Heart left ventricle (tissue), 16 donors: ENCODE data around the gene NEK4. TPM values are rescaled to one million over a fixed set of nuclear protein-coding genes. Genes with fewer than 3 reads are reported as not detected.

ENCODE experiments used
- ATAC-seq, 4 donors: fragments of 200-7000 bp; cut with Tn5 transposase; one replicate each; pipeline ENCODE4 v1.9.1; 2020 to 2022; ENCODE audit warnings: moderate library complexity in 4 of 4, mild to moderate bottlenecking in 3 of 4, moderate number of reproducible peaks in 1 of 4
- DNase-seq, 5 donors: peaks; one replicate each; pipeline ENCODE4 v3.0.0-alpha.2; 2020
- H3K27ac ChIP-seq, 12 donors: fragments of 200-600 bp; sonication (generic) in 4 of 12; one replicate each; pipeline versions ENCODE4 v1.5.0 to v1.8.0; 2016 to 2022; ENCODE audit warnings: mild to moderate bottlenecking in 2 of 12
- H3K27me3 ChIP-seq, 9 donors: fragments of 200-600 bp; sonication (generic) in 2 of 9; one replicate each; pipeline versions ENCODE4 v1.5.1 to v1.8.0; 2016 to 2022; ENCODE audit warnings: mild to moderate bottlenecking in 3 of 9
- H3K36me3 ChIP-seq, 9 donors: fragments of 200-600 bp; sonication (generic) in 2 of 9; one replicate each; pipeline versions ENCODE4 v1.5.0 to v1.8.0; 2018 to 2022; ENCODE audit warnings: mild to moderate bottlenecking in 2 of 9
- H3K4me1 ChIP-seq, 12 donors: fragments of 200-600 bp; sonication (generic) in 4 of 12; one replicate each; pipeline versions ENCODE4 v1.5.0 to v1.8.0; 2016 to 2022; ENCODE audit warnings: mild to moderate bottlenecking in 3 of 12
- H3K4me3 ChIP-seq, 12 donors: fragments of 200-600 bp; sonication (generic) in 4 of 12; one replicate each; pipeline versions ENCODE4 v1.5.0 to v1.8.0; 2017 to 2022; ENCODE audit warnings: mild to moderate bottlenecking in 9 of 12, moderate library complexity in 4 of 12
- H3K9me3 ChIP-seq, 12 donors: fragments of 200-600 bp; sonication (generic) in 4 of 12; one replicate each; pipeline versions ENCODE4 v1.5.0 to v1.8.0; 2016 to 2022; ENCODE audit warnings: mild to moderate bottlenecking in 1 of 12
- POLR2A ChIP-seq, 2 donors: fragments of 450-650 bp; IDR thresholded peaks; one replicate each; pipeline ENCODE4 v1.6.1; 2017; ENCODE audit warnings: antibody characterized with exemption in 2 of 2, mild to moderate bottlenecking in 2 of 2, moderate library complexity in 2 of 2
- WGBS, 4 donors: extraction: QIAGEN DNeasy Blood & Tissue Kit in 2 of 4; methylation state at CpG; one replicate each; pipeline versions ENCODE4 v1.1.5 to v1.1.7; 2013 to 2018; 5-methylcytosine and 5-hydroxymethylcytosine counted together
- intact Hi-C, 10 donors: fragments of 100-400 bp; cut with DNase I; formaldehyde crosslinking; loops; one replicate each; pipeline versions ENCODE4 v1.11.1 to v1.14.2; 2022
- polyA plus RNA-seq, 2 donors: library from polyadenylated mRNA; stranded (reverse); fragments of 200-250 nt; gene quantifications; one replicate each; pipeline ENCODE4 v1.2.3, GENCODE V29; 2013
- total RNA-seq, 9 donors: library from RNA; depleted of rRNA in 2 of 9; stranded (reverse); fragments of >200 nt in 2 of 9; fragmentation: NEBNext Ultra II Directional in 3 of 9; extraction: Animal tissue kit (Norgen Biotek cat#: 25700) in 3 of 9; gene quantifications; one replicate each; pipeline versions ENCODE4 v1.1.0 to v1.2.4, GENCODE V29; 2016 to 2023
- TF ChIP-seq, protein P1 (sequence below), 12 donors: fragments of 200-600 bp; sonication (generic) in 4 of 12; IDR thresholded peaks; one replicate each; pipeline versions ENCODE4 v1.5.0 to v1.8.0; 2018 to 2022; ENCODE audit warnings: antibody characterized with exemption in 12 of 12, mild to moderate bottlenecking in 5 of 12
- donor health status: ischemic (EF 13 %, LVEDD 7.1; RV severe dilation, severe dysfunction).
- donor health status: healthy with polysubstance abuse.
- donor health status: DM: no; HTN: yes; CAD: no.
- donor health status: DM: no; HTN: no; CAD: no.
- donor health status: ischemic (EF 25% LVEDD 6.9; RV normal size, moderate dysfunction).
- donor health status: ischemic (EF 25% LVEDD 5.7; RV mildly dilated, moderate dysfunction).
- donor health status: healthy.
- donor health status: DM: yes; HTN: yes; CAD: no.
- donor health status: ischemic (EF 35%, LVEDD 5.7; RV mildly dilated, moderate dysfunction).
- donor health status: nonischemic (EF 11% LVEDD 7.7; RV severe dilation, severe dysfunction).
- donor health status: DM: yes; HTN: yes; CAD: no.
- donor health status: PGD.
- donor health status: ischemic (EF 29% LVEDD 5.4; RV normal size, mild dysfunction).
- donor health status: nonischemic (EF 23%, LVEDD 6.1; RV moderate dilation, normal function).

NEK4 gene
- total and polyA plus RNA-seq, 11 donors = 2.7 to 21.5 (median 14.6) TPM

DNA sequence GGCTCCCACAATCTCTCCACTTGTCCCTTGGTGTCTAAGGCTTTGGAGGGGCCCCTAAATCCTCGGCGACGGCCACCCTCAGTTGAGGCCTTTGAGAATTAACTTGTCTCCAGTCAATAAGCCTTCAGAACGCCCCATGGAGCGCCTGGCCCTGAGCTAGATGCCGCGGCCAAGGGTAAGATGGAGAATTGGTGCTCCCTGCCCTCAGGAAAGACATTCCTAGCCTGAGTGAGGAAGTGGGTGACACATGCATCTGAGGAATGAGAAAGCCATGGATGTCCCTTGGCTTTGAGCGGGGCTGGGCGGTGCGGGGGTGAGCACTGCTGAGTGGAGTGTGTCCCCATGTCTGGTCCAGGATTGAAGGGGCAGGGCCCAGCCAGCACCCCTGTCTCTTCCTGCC, 46.5 kb upstream of the NEK4 start:
- H3K4me1 ChIP-seq = no peaks in the 10 kb centered on the region
- no peak for DNase-seq
- no peaks in the 10 kb centered on the region for H3K27me3 ChIP-seq
- no peak overlapping the region for H3K4me3 ChIP-seq
- ATAC-seq = no peak
- no peak overlapping the region for H3K27ac ChIP-seq
- peaks cover 0 to 5% (median 0%) of the 10 kb centered on the region in 9 donors for H3K36me3 ChIP-seq
- WGBS, 4 donors = 92 to 98% (median 95%) methylated on average over 10 of the region's 10 CpGs
- intact Hi-C loops = no loop called here
- H3K9me3 ChIP-seq = no peaks in the 10 kb centered on the region
- TF ChIP-seq, protein P1, sequence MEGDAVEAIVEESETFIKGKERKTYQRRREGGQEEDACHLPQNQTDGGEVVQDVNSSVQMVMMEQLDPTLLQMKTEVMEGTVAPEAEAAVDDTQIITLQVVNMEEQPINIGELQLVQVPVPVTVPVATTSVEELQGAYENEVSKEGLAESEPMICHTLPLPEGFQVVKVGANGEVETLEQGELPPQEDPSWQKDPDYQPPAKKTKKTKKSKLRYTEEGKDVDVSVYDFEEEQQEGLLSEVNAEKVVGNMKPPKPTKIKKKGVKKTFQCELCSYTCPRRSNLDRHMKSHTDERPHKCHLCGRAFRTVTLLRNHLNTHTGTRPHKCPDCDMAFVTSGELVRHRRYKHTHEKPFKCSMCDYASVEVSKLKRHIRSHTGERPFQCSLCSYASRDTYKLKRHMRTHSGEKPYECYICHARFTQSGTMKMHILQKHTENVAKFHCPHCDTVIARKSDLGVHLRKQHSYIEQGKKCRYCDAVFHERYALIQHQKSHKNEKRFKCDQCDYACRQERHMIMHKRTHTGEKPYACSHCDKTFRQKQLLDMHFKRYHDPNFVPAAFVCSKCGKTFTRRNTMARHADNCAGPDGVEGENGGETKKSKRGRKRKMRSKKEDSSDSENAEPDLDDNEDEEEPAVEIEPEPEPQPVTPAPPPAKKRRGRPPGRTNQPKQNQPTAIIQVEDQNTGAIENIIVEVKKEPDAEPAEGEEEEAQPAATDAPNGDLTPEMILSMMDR (IDR thresholded peaks at IDR 0.05) = no peak
- no peak for TF ChIP-seq POLR2A (IDR thresholded peaks at IDR 0.05)

DNA sequence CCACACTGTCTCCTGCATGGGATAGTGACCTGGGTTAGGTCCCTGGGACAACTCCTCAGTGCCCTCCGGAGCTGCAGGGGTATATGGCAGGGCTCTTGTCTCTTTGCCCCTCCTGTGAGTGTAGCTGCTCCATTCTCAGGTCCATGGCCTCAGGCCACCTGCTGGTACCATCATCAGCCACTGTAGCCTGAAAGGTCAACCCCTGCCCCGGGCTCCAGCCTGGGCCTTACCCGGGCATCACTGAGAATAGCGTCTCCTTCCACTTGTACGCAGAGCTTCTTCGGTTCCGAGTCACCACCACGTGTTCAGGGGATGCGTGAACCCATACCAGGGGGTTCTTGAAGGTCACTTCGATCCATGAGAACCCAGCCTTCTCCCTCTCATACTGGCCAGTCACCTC, 45.9 kb upstream of the NEK4 start:
- Histone ChIP-seq H3K27ac (no peak overlapping the region), H3K9me3 (no peaks in the 10 kb centered on the region), H3K4me1 (no peaks in the 10 kb centered on the region), H3K36me3 (peaks cover 0 to 5% (median 0%) of the 10 kb centered on the region in 9 donors), H3K4me3 (no peak overlapping the region), H3K27me3 (no peaks in the 10 kb centered on the region)
- intact Hi-C loops = no loop called here
- DNase-seq = no peak
- TF ChIP-seq, protein P1 (IDR thresholded peaks at IDR 0.05) = no peak
- no peak for TF ChIP-seq POLR2A (IDR thresholded peaks at IDR 0.05)
- no peak for ATAC-seq
- WGBS, 4 donors = 88 to 96% (median 92%) methylated on average over 10 of the region's 10 CpGs

GRCh38 chr3:52816199-52816598, 45.5 kb upstream of the NEK4 start:
- intact Hi-C loops = no loop called here
- WGBS, 4 donors = 87 to 91% (median 89%) methylated on average over 6 of the region's 6 CpGs
- TF ChIP-seq POLR2A (IDR thresholded peaks at IDR 0.05) = no peak
- TF ChIP-seq, protein P1 (IDR thresholded peaks at IDR 0.05) = no peak
- Histone ChIP-seq H3K27me3 (no peaks in the 10 kb centered on the region), H3K36me3 (peaks cover 0 to 5% (median 0%) of the 10 kb centered on the region in 9 donors), H3K4me3 (no peak overlapping the region), H3K27ac (no peak overlapping the region), H3K4me1 (no peaks in the 10 kb centered on the region), H3K9me3 (no peaks in the 10 kb centered on the region)
- DNase-seq (no peak), ATAC-seq (no peak)

- TF ChIP-seq, protein P1 (IDR thresholded peaks at IDR 0.05) = no peak
- TF ChIP-seq POLR2A (IDR thresholded peaks at IDR 0.05) = no peak
- no peak overlapping the region for H3K4me3 ChIP-seq
- no peak overlapping the region for H3K27ac ChIP-seq
- no peak for DNase-seq
- H3K9me3 ChIP-seq = no peaks in the 10 kb centered on the region
- ATAC-seq = no peak
- intact Hi-C loops = no loop called here
- WGBS, 4 donors = 67 to 86% (median 74%) methylated on average over 6 to 8 of the region's 8 CpGs
- H3K36me3 ChIP-seq = no peaks in the 10 kb centered on the region
- H3K27me3 ChIP-seq = no peaks in the 10 kb centered on the region
- H3K4me1 ChIP-seq = no peaks in the 10 kb centered on the region
Observed at GRCh38 chr3:52813810-52814209, 43.1 kb upstream of the NEK4 start.
